Adrenal gland (tissue), 5 donors: Measurements from ENCODE around the gene RPLP2.

Experiments
- CTCF ChIP-seq, 6 experiments: fragments of 450-650 bp in 4 of 6; fragments of 200-600 bp in 2 of 6; sonication (generic) in 1 of 6; IDR thresholded peaks; 1 replicate in 5 of 6; 2 replicates in 1 of 6; pipeline versions ENCODE4 v1.5.1 to v1.8.0; 2016 to 2021; ENCODE audit warnings: antibody characterized with exemption in 6 of 6, mild to moderate bottlenecking in 2 of 6, moderate library complexity in 1 of 6
- POLR2A ChIP-seq, 2 donors: fragments of 450-650 bp; IDR thresholded peaks; one replicate each; pipeline ENCODE4 v1.6.1; 2017; ENCODE audit warnings: antibody characterized with exemption in 2 of 2, mild to moderate bottlenecking in 2 of 2, moderate library complexity in 1 of 2
- donor health status: DM: no; HTN: no; CAD: no.

- TF ChIP-seq CTCF (IDR thresholded peaks at IDR 0.05) (peak in 2 of 6 experiments; percentile 16 to 32), POLR2A (IDR thresholded peaks at IDR 0.05) (peak; percentile 73 to 89)
These were observed 32.7 kb downstream of the RPLP2 start, which contains the start of the genes POLR2L and TSPAN4 for GRCh38 chr11:842370-843002.
